Liver (tissue), 9 donors: Measurements from ENCODE around the gene RNF182. TPM values are rescaled to one million over a fixed set of nuclear protein-coding genes. Genes with fewer than 3 reads are reported as not detected.

ENCODE experiments used
- DNase-seq: peaks from one replicate; pipeline ENCODE4 v3.0.0-alpha.2; 2017; ENCODE audit warnings: low spot score
- H3K27ac ChIP-seq, 2 donors: one replicate each; pipeline ENCODE4 v1.7.0; 2013; ENCODE audit warnings: inconsistent platforms in 2 of 2, low read length in 2 of 2, control low read depth in 1 of 2, low read depth in 1 of 2, mild to moderate bottlenecking in 1 of 2
- H3K27me3 ChIP-seq, 4 donors: one replicate each; pipeline versions ENCODE4 v1.6.1 to v1.7.0; 2013; ENCODE audit warnings: low read length in 3 of 4, inconsistent platforms in 1 of 4, mild to moderate bottlenecking in 1 of 4, moderate library complexity in 1 of 4; ENCODE audit not compliant: control insufficient read depth in 4 of 4, insufficient read depth in 4 of 4
- H3K36me3 ChIP-seq, 4 donors: one replicate each; pipeline versions ENCODE4 v1.6.1 to v1.7.0; 2013; ENCODE audit warnings: low read length in 3 of 4, mild to moderate bottlenecking in 3 of 4, low read depth in 1 of 4, moderate library complexity in 1 of 4; ENCODE audit not compliant: control insufficient read depth in 4 of 4, insufficient read depth in 3 of 4
- H3K4me1 ChIP-seq, 4 donors: one replicate each; pipeline versions ENCODE4 v1.6.1 to v1.7.0; 2013; ENCODE audit warnings: low read length in 3 of 4, mild to moderate bottlenecking in 3 of 4, moderate library complexity in 1 of 4; ENCODE audit not compliant: control insufficient read depth in 4 of 4, insufficient read depth in 4 of 4
- H3K4me3 ChIP-seq, 3 donors: one replicate each; pipeline versions ENCODE4 v1.6.1 to v1.7.0; 2013; ENCODE audit warnings: low read length in 3 of 3, control low read depth in 1 of 3, low read depth in 1 of 3, mild to moderate bottlenecking in 1 of 3
- H3K9ac ChIP-seq, 2 donors: one replicate each; pipeline ENCODE4 v1.7.0; 2013; ENCODE audit warnings: low read length in 2 of 2, mild to moderate bottlenecking in 2 of 2, moderate library complexity in 2 of 2, control low read depth in 1 of 2, low read depth in 1 of 2
- H3K9me3 ChIP-seq, 4 donors: one replicate each; pipeline versions ENCODE4 v1.6.1 to v1.7.0; 2013; ENCODE audit warnings: low read length in 3 of 4; ENCODE audit not compliant: control insufficient read depth in 4 of 4
- EGR1 ChIP-seq, 2 donors: IDR thresholded peaks; 2 replicates each; pipeline ENCODE4 v1.6.1; 2016 to 2018; ENCODE audit warnings: antibody characterized with exemption in 2 of 2, low read depth in 2 of 2
- FOXA1 ChIP-seq: IDR thresholded peaks from 2 replicates; pipeline ENCODE4 v1.6.1; 2016; ENCODE audit warnings: antibody characterized with exemption
- FOXA2 ChIP-seq: IDR thresholded peaks from 2 replicates; pipeline ENCODE4 v1.6.1; 2016; ENCODE audit warnings: antibody characterized with exemption
- GABPA ChIP-seq, 2 donors: IDR thresholded peaks in 1 of 2; conservative IDR thresholded peaks in 1 of 2; 2 replicates each; pipeline ENCODE4 v1.6.1; 2016; ENCODE audit warnings: antibody characterized with exemption in 2 of 2, mild to moderate bottlenecking in 1 of 2, moderate library complexity in 1 of 2
- HNF4A ChIP-seq, 2 donors: conservative IDR thresholded peaks; 2 replicates each; pipeline ENCODE4 v1.6.1; 2016; ENCODE audit warnings: antibody characterized with exemption in 2 of 2, mild to moderate bottlenecking in 2 of 2
- HNF4G ChIP-seq: IDR thresholded peaks from 2 replicates; pipeline ENCODE4 v1.6.1; 2016; ENCODE audit warnings: antibody characterized with exemption
- JUND ChIP-seq, 2 donors: IDR thresholded peaks; 2 replicates each; pipeline ENCODE4 v1.6.1; 2016; ENCODE audit warnings: antibody characterized with exemption in 2 of 2
- RAD21 ChIP-seq, 2 donors: IDR thresholded peaks; 2 replicates each; pipeline ENCODE4 v1.6.1; 2016; ENCODE audit warnings: antibody characterized with exemption in 2 of 2, mild to moderate bottlenecking in 2 of 2
- RXRA ChIP-seq, 2 donors: IDR thresholded peaks; 2 replicates each; pipeline ENCODE4 v1.6.1; 2017 to 2018; ENCODE audit warnings: antibody characterized with exemption in 2 of 2, mild to moderate bottlenecking in 1 of 2
- TAF1 ChIP-seq: conservative IDR thresholded peaks from 2 replicates; pipeline ENCODE4 v1.6.1; 2016; ENCODE audit warnings: antibody characterized with exemption, mild to moderate bottlenecking
- YY1 ChIP-seq: IDR thresholded peaks from 2 replicates; pipeline ENCODE4 v1.6.1; 2016; ENCODE audit warnings: antibody characterized with exemption, mild to moderate bottlenecking
- WGBS: extraction: QIAGEN DNeasy Blood & Tissue Kit; methylation state at CpG from one replicate; pipeline ENCODE4 v1.1.7; 2013; 5-methylcytosine and 5-hydroxymethylcytosine counted together
- polyA plus RNA-seq, 2 donors: library from polyadenylated mRNA; stranded (reverse) in 1 of 2; unstranded in 1 of 2; fragments of 200-250 nt in 1 of 2; fragments of >200 nt in 1 of 2; fragmentation: Nextera tagmentation in 1 of 2; extraction: Ambion mirVana in 1 of 2; gene quantifications; one replicate each; pipeline versions ENCODE4 v1.2.1 to v1.2.3, GENCODE V29; 2013 to 2015
- total RNA-seq, 2 donors: library from RNA; depleted of rRNA; stranded (reverse); fragments of >200 nt; gene quantifications; one replicate each; pipeline ENCODE4 v1.2.3, GENCODE V29; 2014
- TF ChIP-seq, protein P1 (sequence below): IDR thresholded peaks from 2 replicates; pipeline ENCODE4 v1.6.1; 2016; ENCODE audit warnings: antibody characterized with exemption
- TF ChIP-seq, protein P2 (sequence below): IDR thresholded peaks from 2 replicates; pipeline ENCODE4 v1.6.1; 2016; ENCODE audit warnings: antibody characterized with exemption
- TF ChIP-seq, protein P3 (sequence below): fragments of 150-350 bp; IDR thresholded peaks from 2 replicates; pipeline ENCODE4 v1.5.1; 2017; ENCODE audit warnings: improper control_type of control experiment, low read depth, low read length; ENCODE audit not compliant: missing input control
- TF ChIP-seq, protein P4 (sequence below): IDR thresholded peaks from 2 replicates; pipeline ENCODE4 v1.6.1; 2016; ENCODE audit warnings: antibody characterized with exemption
- donor health status: healthy.
- donor health status: healthy.
- donor health status: healthy.
- donor health status: healthy.
- donor health status: healthy.

Gene RNF182
- total and polyA plus RNA-seq, 4 donors = 1.4 TPM; not detected in 3

DNA sequence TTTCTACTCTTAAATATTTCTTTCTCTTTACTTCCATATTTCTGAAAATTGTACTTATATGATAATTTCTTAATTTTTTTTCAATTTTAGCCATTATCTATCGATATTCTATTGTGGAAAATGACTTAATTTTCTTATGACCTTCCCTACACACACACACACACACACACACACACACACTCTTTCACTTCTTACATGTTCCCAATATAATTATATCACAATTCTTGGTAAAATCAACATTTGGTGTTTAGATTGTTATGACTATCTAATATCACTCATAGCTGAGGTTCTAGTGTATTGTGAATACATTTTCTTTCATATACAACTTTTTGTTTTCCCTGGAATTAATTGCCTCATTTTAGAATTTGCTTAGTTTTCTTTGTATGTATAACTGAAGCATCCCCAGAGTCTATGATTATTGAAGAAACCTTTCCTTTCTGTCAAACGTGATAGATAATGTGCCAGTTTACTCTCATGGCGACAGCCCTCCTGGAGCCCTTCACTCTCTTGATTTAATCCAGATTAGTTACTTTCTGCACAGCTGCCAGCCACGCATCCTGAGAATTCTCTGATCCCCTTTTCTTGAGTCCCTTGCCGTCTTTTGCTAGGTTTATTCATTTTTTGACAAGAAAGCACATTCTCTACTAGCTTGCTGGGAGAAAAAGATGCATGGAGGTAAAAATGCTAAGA, 63.4 kb downstream of the RNF182 start:
- no peaks in the 10 kb centered on the region for H3K9me3 ChIP-seq
- no peak overlapping the region for H3K4me3 ChIP-seq
- WGBS = 54% methylated on average over 5 of the region's 5 CpGs
- TF ChIP-seq, protein P1, sequence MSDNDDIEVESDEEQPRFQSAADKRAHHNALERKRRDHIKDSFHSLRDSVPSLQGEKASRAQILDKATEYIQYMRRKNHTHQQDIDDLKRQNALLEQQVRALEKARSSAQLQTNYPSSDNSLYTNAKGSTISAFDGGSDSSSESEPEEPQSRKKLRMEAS = no peak
- no peak for TF ChIP-seq HNF4G
- TF ChIP-seq JUND (IDR thresholded peaks at IDR 0.05) = no peak
- no peak for TF ChIP-seq HNF4A (conservative IDR thresholded peaks at IDR 0.05)
- TF ChIP-seq FOXA2 = no peak
- TF ChIP-seq RAD21 (IDR thresholded peaks at IDR 0.05) = no peak
- no peak for TF ChIP-seq EGR1 (IDR thresholded peaks at IDR 0.05; ENCODE audit: low read depth in 2 of 2)
- TF ChIP-seq RXRA (IDR thresholded peaks at IDR 0.05) = no peak
- TF ChIP-seq, protein P2, sequence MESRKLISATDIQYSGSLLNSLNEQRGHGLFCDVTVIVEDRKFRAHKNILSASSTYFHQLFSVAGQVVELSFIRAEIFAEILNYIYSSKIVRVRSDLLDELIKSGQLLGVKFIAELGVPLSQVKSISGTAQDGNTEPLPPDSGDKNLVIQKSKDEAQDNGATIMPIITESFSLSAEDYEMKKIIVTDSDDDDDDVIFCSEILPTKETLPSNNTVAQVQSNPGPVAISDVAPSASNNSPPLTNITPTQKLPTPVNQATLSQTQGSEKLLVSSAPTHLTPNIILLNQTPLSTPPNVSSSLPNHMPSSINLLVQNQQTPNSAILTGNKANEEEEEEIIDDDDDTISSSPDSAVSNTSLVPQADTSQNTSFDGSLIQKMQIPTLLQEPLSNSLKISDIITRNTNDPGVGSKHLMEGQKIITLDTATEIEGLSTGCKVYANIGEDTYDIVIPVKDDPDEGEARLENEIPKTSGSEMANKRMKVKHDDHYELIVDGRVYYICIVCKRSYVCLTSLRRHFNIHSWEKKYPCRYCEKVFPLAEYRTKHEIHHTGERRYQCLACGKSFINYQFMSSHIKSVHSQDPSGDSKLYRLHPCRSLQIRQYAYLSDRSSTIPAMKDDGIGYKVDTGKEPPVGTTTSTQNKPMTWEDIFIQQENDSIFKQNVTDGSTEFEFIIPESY = no peak
- no peak for DNase-seq
- no peaks in the 10 kb centered on the region for H3K4me1 ChIP-seq
- H3K27me3 ChIP-seq = peaks cover 0 to 4% (median 3%) of the 10 kb centered on the region in 4 donors
- H3K36me3 ChIP-seq = no peaks in the 10 kb centered on the region
- no peak overlapping the region for H3K27ac ChIP-seq
- H3K9ac ChIP-seq = no peak overlapping the region

DNA sequence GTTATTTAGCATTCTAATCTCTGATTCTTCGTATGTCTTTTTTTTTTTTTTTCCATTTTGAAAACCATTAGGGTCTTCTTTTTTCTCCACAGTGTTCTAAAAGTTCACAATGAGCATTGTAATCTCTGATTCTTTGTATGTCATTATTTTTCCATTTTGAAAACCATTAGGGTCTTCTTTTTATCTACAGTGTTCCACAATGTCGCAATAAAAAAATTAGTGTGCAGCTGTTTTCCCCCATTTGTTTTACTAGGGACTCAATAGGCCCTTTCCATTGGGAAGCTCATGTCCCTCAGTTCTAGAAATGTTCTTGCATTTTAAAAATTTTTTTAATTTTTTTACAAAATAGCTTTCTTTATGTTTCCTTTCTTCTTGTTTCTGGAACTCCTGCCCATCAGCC, 64.2 kb downstream of the RNF182 start:
- no peak for DNase-seq
- Histone ChIP-seq H3K9ac (no peak overlapping the region), H3K36me3 (no peaks in the 10 kb centered on the region), H3K27ac (no peak overlapping the region), H3K4me3 (no peak overlapping the region), H3K9me3 (no peaks in the 10 kb centered on the region), H3K27me3 (peaks cover 0 to 4% (median 3%) of the 10 kb centered on the region in 4 donors), H3K4me1 (no peaks in the 10 kb centered on the region)
- no peak for TF ChIP-seq TAF1
- no peak for TF ChIP-seq FOXA1
- TF ChIP-seq RXRA (IDR thresholded peaks at IDR 0.05) = no peak
- TF ChIP-seq, protein P2 = no peak
- TF ChIP-seq, protein P1 = no peak
- no peak for TF ChIP-seq YY1
- TF ChIP-seq FOXA2 = no peak
- WGBS = 71% methylated on average over 2 of the region's 2 CpGs

DNA sequence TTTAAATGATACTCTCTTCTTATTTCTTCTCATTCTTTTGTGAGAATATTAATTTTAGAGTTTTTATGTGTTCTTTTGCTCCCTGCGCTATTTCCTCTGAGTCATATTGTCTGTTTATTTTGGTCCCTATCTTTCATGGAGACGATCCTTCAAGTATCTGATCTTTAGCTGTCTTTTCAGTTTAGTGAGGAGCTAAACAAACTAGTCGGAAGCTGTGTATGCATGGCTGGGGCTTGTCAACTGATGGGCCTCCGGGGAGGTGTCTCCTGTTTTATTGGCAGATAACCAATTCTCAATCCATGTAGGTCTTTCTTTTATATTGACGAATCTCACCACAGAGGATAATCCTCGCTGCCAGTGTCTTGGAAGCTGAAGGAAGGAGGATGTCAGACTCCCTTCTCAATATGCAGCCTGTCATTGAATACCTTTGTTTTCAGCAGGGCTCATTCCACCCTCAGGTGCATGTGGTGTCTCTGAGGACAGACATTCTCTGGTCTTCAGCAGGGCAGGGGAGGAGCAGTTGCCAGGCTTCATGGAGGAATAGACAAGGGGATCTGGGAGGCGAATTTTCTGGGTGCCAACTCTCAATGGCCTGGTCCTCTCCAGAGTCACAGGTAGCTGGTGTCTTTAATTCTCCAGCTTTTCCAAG, 64.9 kb downstream of the RNF182 start:
- H3K4me1 ChIP-seq = no peaks in the 10 kb centered on the region

More for the DNA sequence above, 64.9 kb downstream of the RNF182 start:
- H3K4me3 ChIP-seq = no peak overlapping the region
- peaks cover 0 to 4% (median under 1%) of the 10 kb centered on the region in 4 donors for H3K27me3 ChIP-seq
- no peak for DNase-seq
- TF ChIP-seq GABPA (IDR thresholded peaks at IDR 0.05 in 1 of 2, conservative IDR thresholded peaks at IDR 0.05 in 1 of 2) (no peak), FOXA2 (no peak), TAF1 (no peak), HNF4G (no peak), FOXA1 (no peak)
- TF ChIP-seq, protein P3, sequence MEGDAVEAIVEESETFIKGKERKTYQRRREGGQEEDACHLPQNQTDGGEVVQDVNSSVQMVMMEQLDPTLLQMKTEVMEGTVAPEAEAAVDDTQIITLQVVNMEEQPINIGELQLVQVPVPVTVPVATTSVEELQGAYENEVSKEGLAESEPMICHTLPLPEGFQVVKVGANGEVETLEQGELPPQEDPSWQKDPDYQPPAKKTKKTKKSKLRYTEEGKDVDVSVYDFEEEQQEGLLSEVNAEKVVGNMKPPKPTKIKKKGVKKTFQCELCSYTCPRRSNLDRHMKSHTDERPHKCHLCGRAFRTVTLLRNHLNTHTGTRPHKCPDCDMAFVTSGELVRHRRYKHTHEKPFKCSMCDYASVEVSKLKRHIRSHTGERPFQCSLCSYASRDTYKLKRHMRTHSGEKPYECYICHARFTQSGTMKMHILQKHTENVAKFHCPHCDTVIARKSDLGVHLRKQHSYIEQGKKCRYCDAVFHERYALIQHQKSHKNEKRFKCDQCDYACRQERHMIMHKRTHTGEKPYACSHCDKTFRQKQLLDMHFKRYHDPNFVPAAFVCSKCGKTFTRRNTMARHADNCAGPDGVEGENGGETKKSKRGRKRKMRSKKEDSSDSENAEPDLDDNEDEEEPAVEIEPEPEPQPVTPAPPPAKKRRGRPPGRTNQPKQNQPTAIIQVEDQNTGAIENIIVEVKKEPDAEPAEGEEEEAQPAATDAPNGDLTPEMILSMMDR = no peak
- TF ChIP-seq, protein P1 = no peak
- TF ChIP-seq, protein P4, sequence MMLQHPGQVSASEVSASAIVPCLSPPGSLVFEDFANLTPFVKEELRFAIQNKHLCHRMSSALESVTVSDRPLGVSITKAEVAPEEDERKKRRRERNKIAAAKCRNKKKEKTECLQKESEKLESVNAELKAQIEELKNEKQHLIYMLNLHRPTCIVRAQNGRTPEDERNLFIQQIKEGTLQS = no peak
- H3K27ac ChIP-seq = no peak overlapping the region
- H3K9ac ChIP-seq = no peak overlapping the region
- 58% methylated on average over 7 of the region's 7 CpGs for WGBS
- H3K9me3 ChIP-seq = no peaks in the 10 kb centered on the region
- no peaks in the 10 kb centered on the region for H3K36me3 ChIP-seq
